SIG-M5 treated with dmso at 0.1 percent for 504 hours (cell line): ENCODE data around the gene CALN1.

Experiments
- DNase-seq: peaks from one replicate; lab custom pipeline; 2025; ENCODE audit not compliant: unreplicated experiment; lab: John Stamatoyannopoulos, UW

The CALN1 gene

DNA sequence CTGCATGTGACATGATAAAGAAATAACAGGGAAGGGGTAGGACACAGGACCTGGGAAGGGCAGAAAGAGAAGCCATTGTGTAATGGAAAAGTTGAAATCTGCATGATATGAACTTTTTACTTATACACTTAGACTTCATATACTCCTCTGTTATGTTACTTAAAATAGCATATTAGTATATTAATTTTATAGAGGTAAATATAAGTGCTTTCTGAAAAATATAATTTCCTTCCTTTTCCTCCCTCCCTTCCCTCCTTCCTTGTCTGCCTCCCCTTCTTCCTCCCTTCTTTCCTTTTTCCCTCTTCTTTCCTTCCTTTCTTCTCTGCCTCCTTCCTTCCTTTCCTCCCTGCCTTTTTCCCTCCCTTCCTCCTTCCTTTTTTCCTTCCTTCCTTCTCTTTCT lies 363.7 kb downstream of the CALN1 start:
- no peak for DNase-seq

DNA sequence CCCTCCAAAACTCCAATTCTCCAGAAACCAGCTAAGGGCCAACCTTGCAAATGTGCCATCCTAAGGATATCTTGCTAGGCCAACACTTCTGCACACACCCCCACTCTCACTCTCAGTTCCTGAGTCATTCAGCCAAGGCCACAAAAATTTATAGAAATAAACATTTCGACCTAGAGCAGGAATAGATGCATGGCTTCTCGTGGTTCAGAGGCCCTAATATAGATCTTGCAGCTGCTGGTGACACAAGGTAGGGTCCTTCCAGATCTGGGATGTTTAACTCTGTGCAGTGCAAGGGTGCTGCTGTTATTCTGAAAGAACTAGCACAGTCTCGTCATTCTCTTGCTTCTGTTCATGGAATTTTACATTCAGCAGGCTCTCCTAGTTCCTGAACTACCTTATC lies 369.3 kb downstream of the CALN1 start:
- no peak for DNase-seq

DNA sequence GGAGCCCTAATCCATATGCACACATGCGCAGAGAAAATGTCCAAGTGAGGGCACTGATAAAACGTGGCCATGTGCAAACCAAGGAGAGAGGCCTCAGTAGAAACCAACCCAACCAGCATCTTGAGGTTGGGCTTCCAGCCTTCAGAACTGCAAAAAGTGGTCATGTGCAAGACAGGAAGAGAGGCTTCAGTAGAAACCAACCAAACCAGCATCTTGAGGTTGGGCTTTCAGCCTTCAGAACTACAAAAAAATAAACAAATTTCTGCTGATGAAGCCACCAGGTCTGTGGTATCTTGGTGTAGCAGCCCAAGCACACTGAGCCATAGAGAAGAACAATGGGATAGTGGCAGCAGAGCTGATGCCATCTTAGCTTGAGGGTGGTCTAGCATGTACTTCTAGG lies 371.5 kb downstream of the CALN1 start:
- DNase-seq, result no peak

DNA sequence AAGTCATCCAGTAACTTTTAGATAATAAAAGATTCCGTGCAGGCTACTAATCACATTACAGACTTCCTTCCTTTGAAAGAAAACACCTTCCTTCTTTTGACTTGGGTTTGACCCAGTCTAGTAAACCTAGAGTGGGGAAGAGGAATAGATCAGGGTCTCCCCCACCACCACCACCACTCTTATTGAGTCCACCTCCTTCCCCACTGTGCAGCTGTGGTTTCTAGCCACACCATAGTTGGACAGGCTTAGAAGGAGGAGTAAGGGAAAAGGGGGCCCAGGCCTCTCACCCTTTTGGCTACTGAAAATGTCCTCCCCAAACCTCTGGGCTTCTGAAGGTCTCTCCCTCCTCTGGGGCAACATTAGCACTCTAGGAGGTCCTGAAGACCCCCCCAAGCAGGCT lies 372.7 kb downstream of the CALN1 start:
- no peak for DNase-seq

DNA sequence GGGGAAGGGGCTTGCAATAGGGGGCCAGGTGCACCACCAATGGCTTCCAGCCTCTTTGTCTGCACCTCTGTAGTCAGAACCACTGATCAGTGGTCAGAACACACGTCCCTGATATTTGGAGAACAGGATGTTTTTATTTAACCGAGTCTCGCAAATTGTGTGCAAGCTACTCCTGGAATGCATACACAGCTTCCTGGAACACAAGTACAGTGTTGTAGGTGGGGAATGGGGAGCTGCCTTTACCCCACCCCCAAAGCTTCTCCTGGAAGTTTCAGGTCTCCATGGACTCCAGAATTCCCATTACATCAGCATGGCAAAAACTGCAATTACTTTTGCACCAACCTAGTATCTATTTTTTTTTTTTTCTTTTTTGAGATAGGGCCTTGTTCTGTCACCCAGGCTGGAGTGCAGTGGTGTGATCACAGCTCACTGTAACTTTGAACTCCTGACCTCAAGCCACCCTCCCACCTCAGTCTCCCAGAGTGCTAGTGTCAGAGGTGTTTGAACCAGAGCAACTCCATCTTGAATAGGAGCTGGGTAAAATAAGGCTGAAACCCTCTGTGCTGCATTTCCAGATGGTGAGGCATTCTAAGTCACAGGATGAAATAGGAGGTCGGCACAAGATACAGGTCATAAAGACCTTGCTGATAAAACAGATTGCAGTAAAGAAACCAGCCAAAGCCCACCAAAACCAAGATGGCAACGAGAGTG lies 374.0 kb downstream of the CALN1 start:
- no peak for DNase-seq

DNA sequence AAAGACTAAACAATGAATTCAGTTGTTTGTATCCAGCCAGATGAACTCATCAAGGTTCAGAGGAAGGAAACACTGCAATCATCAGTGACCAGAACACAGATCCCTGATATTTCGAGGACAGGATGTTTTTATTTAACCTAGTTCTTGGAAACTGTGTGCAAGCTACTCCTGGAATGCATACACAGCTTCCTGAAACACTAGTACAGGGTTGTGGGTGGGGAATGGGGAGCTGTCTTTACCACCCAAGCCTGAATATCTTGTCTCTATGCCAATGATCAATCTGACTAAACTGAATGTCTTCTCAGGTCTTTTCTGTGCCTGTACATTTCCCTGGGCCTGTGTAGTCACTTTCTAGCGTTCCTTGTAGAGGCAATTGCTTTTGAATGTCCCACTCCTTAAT lies 374.6 kb downstream of the CALN1 start:
- no peak for DNase-seq

DNA sequence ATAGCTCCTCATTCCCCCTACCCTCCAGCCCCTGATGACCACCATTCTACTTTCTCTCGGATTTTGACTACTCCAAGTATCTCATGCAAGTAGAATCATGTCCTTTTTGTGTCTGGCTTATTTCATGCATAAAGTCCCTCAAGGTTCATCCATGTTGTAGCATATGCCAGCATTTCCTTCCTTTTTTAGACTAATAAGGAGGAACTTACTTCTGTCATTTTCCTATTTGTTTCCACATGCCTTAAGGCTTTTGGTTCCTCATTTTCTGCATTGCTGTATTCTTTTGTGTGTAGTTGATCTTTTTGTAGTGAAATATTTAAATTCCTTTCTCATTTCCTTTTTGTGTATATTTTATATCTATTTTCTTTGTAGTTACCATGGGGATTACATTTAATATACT lies 376.9 kb downstream of the CALN1 start:
- no peak for DNase-seq

DNA sequence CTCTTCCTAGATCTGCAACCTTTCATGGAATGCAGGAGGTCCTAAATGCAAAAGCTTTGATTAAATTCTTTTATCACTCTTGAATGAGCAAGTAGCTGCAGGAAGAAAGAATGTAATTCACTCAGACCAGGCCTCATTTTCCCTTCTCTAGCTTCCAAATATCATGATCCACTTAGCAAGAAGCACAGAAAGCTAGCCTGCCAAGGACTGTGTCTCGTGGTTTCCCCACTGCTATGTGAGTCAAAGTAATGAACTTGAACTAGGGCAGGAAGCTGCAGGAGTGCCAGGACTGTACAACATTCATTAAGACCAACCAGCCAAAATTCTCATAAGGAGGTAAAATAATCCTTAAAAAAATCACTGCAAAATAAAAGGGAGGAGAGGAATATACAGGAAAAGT lies 379.2 kb downstream of the CALN1 start:
- no peak for DNase-seq

DNA sequence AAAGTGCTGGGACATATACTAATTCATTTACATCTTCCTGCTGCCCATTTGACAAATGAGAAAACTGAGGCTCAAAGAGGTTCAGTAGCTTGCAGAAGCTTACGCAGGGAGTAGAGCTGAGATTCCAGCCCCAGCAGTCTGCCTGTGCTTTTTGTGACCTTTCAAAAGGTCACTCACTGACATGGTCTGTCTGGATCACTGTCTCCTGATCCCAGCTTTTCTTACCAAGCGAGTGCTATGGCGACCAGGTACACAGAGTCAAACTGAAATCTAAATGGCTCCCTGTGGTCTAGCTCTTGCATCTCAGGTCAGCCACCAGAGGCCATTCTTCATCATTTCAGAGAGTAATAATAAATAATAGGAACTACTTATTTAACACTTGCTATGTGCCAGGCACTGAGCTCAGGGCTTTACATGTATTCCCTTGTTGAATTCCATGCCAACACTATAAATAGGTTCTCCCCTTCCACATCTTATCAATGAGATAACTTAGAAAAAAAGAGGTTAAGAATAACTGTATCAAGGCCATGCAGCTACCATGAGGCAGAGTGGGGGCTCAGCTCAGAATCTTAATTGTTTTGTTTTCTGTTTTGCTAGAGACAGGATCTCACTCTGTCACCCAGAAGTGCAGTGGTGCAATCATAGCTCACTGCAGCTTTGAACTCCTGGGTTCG lies 381.0 kb downstream of the CALN1 start:
- no peak for DNase-seq

DNA sequence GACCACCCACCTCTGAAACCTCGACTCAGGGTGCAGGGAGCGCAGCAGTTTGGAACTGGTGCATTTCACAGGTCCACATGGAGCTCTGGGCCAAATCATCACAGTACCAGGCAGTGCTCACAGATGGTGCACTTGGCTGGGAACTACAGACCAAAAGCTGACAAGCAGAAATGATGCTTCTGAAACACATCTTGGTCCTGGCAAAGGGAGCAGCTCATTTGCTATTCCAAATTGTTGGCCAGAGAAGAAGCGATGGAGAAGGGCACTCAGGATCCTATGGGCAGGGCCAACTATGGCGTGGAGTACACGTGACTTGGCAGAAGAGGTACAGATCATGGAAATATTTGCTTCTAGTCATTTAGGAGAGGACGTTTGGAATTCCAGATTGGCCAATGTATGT lies 383.9 kb downstream of the CALN1 start:
- no peak for DNase-seq

DNA sequence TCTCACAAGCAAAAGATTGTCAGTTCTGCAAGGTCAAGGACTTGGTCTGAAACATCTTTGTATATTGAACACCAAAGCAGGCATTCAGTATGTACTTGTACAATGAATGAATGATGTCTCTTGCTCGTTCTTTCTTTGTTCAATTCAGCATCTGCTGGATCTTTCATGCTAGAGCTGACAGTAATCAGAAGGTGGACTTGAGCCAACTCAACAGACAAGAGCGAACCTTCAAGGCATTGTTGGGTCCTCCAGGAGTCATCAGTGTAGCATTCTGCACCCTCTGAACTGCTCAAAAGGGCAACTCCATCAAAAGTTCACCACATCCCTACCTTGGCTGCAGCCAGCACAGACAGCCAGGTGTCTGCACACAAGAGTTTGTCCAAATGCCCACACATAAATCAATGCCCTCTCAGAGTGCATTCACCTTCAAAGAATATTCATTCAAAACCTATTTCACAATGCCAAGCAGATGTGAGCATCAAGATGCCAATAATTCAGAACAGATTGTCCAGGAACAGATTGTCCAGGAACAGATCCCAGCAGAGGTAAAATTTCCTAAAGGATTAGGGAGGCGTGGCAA lies 386.7 kb downstream of the CALN1 start:
- no peak for DNase-seq

DNA sequence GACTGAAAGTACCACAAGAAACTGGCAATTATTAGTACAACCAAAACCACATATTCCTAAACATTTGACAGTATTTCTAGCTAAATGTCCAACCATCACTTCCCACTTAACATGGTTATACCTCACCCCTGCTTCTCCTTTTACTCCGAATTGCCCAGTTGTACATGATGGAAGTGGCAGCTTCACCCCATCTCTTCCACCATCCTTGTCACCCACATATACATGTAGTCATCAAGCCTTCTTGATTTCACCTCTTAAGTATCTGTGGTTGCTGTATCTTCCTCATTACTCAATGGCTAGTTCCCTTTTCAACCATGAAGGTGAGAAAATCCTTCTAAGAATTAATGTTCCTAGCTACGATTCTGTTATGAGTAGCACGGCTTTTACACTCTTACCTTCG lies 388.2 kb downstream of the CALN1 start:
- no peak for DNase-seq

DNA sequence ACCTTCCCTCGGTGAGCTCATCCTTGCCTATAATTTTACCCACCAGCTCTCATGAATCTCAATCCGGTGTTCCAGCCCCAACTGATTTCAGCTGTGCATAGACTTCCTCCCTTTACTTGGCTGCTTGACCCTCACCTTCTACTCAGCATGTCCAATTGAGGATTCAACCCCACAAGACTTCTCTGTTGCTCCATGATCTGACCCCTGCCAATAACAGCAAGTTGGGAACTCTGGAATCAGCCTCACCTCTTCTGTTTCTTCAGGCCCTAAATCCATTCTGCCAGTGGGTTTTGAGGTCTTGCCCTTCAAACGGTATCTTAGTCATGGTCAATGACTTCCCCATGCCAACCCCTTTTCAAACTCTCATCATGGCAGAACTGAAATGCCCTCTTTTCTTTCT lies 390.4 kb downstream of the CALN1 start:
- DNase-seq, result no peak

DNA sequence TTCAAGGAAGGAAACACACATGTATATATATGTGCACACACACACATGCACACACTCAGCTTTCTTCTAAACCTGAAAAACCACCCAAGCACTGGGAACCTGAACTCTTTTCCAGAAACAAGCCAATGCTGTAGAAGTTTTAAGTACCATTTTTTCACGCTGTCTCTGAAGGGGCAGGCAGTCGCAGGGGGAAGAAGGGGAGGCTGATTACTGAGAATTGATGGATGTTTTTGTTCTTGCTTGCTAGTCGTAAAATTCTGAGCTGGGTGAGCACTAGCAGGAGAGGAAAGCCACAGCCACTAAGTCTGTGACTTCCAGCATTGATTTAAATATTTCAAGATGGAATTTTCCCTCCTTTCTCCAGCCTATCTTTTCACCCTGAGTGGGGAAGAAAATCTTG lies 391.8 kb downstream of the CALN1 start:
- DNase-seq, result no peak

DNA sequence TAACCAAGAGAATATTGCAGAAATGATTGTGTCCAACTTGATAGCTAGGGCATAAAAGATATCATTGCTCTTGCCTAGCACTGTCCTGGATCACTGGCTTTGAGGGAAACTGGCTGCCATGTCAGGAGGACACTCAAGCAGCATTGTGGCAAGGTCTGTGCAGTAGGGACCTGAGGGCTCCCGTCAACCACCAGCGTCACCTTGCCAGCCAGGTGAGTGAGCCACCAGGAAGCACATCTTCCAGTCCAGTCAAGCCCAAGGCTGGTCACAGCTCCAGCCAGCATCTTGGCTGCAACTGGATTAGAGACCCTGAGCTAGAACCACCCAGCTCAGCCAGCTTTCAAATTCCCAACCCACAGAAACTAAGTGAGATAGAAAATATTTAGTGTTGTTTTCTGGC lies 392.7 kb downstream of the CALN1 start:
- DNase-seq, result no peak

DNA sequence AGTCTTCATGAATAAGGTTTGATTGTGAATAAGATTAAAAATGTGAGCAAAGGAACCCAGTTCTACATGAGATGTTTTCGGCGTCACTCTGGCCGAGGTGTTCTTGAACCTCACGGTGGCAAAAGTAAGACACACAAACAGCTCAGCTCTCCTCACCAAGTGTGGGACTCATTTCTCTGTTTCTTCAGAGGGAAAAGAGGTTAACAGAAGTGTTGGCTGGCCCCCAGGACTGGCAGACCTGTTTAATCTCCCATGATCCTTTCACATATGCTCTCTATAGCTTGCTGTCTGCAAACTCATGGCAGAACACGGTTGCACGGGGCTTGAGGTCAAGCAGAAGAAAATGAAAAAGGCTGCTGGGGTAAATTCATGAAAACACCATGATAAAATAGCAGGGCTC lies 394.4 kb downstream of the CALN1 start:
- DNase-seq, result no peak

DNA sequence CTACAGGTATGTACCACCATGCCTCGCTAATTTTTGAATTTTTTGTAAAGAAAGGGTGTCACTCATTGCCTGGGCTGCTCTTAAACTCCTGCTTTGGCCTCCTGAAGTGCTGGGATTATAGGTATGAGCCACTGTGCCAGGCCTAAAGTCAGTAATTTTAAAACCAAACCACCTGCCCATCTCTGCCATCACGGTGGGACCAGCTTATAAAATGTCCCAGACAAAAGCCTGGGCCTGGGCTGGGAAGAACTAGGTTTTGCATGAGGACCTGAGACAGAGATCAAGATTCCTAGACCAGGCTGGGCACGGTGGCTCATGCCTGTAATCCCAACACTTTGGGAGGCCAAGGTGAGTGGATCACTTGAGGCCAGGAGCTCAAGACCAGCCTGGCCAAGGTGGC lies 395.6 kb downstream of the CALN1 start:
- DNase-seq, result no peak

DNA sequence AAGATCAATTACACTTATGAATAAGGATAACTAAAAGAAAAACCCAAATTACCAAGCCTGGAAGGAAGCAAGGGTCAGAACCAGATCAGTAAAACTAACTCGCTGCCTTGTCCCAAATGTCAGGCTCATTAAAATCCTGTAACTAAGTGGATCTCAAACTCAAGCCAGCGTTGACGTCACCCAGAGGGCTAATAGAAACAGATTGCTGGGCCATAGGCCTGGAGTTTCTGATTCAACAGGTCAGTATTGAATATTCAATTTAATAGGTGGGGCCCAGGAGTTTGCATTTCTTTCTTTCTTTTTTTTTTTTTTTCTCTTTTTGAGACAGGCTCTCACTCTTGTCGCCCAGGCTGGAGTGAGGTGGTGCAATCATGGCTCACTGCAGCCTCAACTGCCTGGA lies 397.0 kb downstream of the CALN1 start:
- no peak for DNase-seq

DNA sequence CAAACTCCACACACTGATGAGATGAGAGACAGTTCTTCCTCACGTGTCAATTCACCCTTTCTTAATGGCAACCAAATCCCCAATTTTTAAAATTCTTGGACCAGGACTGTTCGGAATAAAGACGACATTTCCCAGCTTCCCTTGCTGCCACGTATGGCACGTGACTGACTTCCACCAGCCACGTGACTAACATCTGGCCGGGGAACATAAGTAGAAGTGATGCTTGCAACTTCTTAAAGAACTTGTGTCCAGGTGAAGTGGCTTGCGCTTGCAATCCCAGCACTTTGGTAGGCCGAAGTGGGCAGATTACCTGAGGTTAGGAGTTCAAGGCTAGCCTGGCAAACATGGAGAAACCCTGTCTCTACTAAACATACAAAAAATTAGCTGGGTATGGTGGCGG lies 405.1 kb downstream of the CALN1 start:
- no peak for DNase-seq

DNA sequence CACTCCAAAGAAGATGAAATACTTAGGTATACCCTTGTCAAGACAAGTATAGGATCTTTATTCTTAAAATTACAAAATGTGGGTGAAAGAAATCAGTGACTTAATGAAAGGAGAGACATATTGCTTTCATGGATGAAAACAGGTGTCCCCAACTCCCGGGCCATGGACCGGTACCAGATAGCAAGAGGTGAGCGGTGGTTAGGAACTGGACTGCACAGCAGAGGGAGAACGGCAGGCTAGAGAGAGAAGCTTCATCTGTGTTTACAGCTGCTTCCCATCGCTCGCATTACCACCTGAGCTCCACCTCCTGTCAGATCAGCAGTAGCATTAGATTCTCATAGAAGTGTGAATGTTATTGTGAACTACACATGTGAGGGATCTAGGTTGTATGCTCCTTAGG lies 408.9 kb downstream of the CALN1 start:
- no peak for DNase-seq

DNA sequence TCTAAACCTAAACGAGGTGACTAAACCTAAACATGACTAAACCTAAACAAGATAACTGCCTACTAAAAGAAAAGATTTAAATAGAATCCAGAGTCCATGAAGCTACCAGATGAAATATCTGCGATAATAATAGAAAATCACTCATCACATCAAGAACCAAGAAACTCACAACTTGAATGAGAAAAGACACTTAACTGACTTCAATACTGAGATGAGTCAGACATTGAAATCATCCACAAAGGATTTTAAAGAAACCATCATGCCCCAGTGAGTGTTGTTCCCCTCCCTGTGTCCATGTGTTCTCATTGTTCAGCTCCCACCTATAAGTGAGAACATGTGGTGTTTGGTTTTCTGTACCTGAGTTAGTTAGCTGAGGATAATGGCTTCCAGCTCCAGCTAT lies 416.0 kb downstream of the CALN1 start:
- no peak for DNase-seq

DNA sequence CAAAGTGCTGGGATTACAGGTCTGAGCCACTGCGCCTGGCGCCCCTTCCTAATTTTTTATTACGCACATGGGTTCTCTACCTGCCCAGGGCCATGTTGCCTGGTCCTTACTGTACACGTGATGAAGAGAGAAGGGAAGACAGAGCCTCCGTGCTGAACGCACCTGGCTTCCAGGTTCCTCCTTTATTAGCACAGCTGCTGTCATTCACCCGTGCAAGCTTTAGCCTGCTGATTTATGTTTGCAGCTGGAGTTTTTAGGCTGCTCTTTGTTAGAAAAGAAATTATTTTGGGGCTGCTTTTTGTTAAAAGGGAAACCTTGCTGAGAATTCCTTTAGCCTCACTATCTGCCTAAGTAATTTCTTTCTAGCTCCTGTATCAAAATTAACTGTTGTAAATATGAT lies 417.0 kb downstream of the CALN1 start:
- no peak for DNase-seq

DNA sequence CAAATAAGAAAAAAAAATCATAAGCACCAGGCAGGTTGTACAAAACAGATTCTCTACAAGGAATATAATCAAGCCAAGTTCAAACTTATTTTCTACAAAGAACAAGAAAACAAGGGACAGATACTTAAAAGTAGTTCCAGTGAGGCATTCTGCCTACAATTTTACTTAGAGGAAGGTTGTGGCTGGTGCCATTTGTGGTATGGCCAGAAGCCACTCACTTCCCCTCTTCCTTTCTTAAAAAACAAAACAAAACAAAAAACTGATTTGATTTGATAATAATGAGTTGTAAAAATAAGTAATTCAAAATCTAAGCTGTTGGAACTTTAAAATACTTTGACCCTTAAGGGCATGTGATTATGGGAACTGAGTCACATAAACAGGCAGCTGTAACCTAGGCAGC lies 420.6 kb downstream of the CALN1 start:
- DNase-seq, result no peak
